Non-pigmented ciliary epithelial cell (primary cell): Measurements from ENCODE around the gene MTMR6.

Experiments
- DNase-seq: peaks from one replicate; pipeline ENCODE4 v3.0.0-alpha.2; 2010; ENCODE audit warnings: low read depth

MTMR6 gene

GRCh38 chr13:25276748-25277147, 10.5 kb downstream of the MTMR6 start:
- no peak for DNase-seq

- no peak for DNase-seq
Observed at GRCh38 chr13:25268561-25268960, 18.7 kb downstream of the MTMR6 start.

- DNase-seq: no peak
Observed at GRCh38 chr13:25267715-25268114, 19.6 kb downstream of the MTMR6 start.

- DNase-seq: no peak
Observed at GRCh38 chr13:25266706-25267105, 20.6 kb downstream of the MTMR6 start.

DNA sequence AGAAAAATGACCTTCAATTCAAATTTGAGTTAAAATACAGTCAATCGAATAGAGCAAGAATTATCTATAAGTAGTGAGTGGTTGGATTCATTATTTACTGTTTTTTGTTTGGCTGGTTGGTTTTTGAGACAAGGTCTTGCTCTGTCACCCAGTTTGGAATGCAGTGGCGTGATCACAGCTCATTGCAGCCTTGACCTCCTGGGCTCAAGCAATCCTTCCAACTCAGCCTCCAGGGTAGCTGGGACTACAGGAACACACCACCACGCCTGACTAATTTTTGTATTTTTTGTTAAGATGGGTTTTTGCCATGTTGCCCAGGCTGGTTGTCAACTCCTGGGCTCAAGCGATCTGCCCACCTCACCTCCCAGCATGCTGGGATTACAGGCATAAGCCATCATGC, 25.0 kb downstream of the MTMR6 start:
- DNase-seq: no peak

GRCh38 chr13:25253702-25254101, 33.6 kb downstream of the MTMR6 start:
- no peak for DNase-seq

DNA sequence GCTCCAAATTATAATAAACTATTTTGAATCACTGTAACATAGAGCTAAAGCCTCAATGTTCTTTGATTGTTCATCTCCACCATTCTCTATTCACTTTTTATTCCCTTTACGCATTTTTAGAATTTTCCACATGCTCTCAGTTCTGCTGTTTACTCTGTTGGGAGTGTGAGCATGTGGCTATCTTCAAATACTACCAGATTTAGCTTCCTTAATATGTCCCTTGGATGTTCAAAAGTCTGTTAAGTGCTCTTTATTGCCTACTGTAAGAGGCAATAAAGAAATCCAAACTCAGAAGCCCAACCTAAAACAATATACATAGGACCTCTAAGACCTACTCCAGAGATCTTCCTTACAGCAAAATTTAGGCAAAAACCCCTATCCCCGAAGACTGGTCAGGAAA, 34.5 kb downstream of the MTMR6 start:
- DNase-seq: no peak

DNA sequence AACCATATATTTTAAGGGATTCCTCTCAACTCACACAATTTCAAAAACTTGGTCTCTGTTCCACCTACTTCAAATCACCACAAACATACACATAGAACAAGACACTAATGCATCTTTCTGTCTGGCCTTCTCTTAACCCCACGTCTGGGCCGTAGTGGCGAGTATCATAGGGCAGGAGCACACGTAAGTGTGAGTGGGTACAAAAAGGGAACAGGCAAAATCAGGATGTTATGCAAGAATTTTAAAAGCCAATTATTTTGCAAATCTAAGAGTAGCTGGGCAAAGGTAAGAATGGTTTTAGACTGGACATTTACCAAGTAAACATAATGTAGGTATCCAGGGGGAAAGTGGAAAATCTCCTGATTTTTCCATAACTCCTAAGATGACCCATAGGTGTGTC, 35.1 kb downstream of the MTMR6 start:
- no peak for DNase-seq

- DNase-seq: peak; percentile 22
Observed at GRCh38 chr13:25249001-25249543, 38.2 kb downstream of the MTMR6 start.

DNA sequence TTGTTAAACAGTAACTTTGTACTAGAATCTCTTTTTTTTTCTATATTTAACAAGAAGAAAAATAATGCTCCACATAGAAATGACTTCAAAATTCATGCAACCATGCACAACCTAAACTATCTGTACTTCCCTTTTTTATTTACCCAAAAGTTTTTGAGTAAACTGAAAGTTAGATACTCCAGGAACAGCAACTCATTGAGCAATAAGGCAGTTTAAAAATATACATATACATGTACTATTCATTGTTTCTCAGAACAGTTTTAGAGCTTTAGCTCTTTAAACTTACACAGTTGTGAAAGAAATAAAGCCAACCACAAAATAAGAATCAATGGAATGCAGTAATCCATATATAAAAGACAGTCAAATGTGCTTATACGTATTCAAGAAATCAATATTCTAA, 39.2 kb downstream of the MTMR6 start:
- DNase-seq: no peak

DNA sequence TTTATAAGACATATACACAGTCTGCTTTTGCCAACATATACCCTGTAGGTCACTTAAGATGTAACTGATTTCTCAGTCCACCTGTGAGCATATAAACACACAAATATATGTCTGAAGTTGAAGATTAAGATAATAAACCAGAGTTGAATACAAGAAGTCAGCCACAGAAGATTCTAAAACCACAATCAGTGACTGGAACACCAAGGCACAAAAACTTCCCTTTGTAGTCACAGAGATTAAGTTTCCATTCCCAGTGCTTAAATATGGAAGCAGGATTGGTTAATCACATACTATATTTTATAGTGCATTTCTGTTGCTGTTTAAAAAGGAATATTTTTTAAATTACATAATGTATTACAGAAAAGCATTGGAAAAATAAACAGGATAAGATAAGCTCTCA, 39.9 kb downstream of the MTMR6 start:
- no peak for DNase-seq

DNA sequence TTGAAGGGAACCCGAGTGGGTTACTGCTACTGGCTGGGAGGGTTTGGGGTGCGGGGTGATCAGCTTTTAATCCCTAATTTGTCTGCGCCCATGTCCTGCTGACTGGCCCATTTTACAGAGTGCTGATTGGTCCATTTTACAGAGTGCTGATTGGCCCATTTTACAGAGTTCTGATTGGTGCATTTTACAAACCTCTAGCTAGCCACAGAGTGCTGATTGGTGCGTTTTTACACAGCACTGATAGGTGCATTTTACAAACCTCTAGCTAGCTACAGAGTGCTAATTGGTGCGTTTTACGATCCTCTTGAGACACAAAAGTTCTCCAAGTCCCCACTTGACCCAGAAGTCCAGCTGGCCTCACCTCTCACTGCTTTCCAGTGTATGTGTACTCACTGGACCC, 43.2 kb downstream of the MTMR6 start:
- no peak for DNase-seq

- DNase-seq: no peak
Observed at GRCh38 chr13:25242956-25243355, 44.3 kb downstream of the MTMR6 start.

DNA sequence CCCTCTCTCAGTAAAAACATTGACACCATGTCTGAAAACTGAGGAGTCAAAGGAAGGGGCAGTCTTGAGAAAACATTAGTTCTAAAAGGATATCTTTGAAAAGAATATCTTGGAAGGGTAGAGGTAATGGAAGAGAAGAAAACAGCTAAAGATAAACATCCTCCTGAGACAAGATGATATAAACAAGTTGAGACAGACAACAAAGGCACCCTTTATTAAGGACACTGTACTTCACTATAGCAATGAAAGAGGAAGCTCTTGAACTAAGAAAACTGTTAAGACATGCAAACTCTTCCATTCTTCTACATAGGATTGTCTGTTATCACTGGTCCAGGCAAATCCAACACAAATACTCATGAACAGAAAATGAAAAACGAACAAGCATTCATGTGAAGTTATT, 46.3 kb downstream of the MTMR6 start:
- no peak for DNase-seq

GRCh38 chr13:25237083-25237482, 50.2 kb downstream of the MTMR6 start:
- DNase-seq: no peak

DNA sequence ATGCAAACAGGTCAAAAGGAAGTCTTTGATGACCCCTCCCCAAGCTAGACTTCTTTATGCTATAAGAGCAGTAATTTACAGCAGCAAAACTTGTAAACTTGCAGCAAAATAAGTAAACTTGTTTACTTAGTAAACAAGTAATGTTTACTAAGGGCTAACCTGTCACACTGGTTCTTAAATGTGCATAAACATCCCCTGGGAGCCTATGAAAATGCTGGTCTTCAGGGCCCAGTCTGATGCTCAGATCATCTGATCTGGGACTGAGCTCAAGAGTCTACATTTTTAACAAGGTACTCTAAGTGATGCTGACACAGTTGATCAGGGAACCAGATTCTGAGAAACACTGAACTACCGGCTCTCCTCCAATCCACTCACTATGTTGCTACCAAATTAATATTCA, 53.4 kb downstream of the MTMR6 start:
- no peak for DNase-seq

DNA sequence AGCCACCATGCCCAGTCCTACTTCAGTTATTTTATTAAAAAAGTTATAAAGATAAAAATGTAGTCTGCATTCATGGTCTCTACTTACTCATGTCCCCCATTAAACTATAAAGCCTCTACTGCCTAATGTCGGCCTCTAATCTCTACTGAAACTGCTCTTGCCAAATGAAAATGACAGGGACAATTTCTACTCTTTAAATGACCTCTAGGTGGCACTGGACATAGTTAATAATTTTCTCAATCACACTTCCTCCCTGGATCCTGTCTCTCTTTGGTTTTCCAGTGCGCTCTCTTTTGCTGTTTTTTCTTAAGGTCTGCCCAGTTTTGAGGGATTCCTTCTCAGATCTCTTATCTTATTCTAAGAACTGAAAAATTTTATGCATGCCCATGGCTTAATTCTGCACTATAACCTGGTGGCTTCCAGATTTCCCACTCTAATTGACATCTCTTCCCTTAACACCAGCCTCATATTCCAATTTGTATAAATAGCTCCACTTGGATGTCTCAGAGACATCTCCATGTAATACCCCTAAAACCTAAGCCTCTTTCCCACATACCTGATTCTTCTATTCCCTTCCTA, 54.3 kb downstream of the MTMR6 start:
- no peak for DNase-seq

DNA sequence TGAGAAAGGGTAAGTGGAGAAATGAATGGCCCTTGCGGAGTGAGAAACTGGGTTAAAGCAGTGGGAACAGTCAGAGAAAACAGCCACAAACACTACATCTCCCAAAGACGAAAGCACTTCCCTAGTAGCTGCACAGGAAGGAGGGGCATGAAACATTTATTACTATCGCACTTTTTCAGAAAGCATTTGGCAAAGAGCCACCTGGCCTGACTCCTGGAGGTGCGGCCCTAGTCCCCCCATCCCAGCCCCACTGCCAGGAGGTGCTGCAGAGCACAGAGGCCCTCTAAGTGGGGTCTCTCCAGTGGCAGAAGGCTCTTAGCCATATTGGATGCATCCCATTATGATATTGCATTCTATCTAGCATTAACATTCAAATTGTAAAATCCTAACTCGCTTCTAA, 55.8 kb downstream of the MTMR6 start:
- no peak for DNase-seq

- DNase-seq: no peak
Observed at GRCh38 chr13:25227690-25228089, 59.6 kb downstream of the MTMR6 start.

- DNase-seq: no peak
Observed at GRCh38 chr13:25225970-25226369, 61.3 kb downstream of the MTMR6 start.

DNA sequence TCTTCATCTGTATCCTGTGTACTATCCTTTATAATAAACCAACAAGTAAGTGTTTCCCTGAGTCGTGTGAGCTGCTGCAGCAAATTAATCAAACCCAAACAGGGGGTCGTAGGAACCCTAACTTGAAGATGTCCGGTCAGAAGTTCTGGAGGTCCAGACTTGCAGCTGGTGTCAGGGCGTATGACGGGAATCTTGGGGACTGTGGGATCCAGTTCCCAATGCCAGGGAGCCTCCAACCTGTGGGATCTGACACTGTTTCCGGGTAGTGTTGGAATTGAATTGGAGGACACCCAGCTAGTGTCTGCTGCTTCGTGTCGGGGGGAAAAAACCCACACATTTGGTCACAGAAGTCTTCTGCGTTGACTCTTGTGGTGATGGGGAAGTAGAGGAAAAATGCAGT, 63.1 kb downstream of the MTMR6 start:
- no peak for DNase-seq

GRCh38 chr13:25222740-25223139, 64.5 kb downstream of the MTMR6 start:
- no peak for DNase-seq

DNA sequence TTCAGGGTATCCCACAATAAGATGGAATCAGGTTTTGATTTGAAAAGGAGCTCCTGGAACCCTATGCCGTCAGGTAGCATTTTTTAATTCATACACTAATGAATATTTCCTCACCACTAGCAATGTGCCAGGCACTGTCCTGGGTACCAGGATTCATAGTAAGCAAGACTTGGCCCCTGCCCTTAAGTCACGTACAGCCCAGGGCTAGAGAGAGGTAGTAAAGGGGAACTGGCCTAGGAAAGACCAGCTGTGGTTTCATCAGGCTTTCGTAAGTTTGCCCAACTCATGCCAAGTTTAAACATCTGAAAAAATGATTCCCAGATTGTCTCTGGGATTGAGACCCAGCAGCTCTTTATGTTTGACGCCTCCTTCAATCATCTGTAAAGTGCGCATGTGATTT, 69.3 kb downstream of the MTMR6 start:
- DNase-seq: no peak

GRCh38 chr13:25217023-25217885, 70.0 kb downstream of the MTMR6 start:
- no peak for DNase-seq
